ENCODE data around the gene BCAR1. TPM values are rescaled to one million over a fixed set of nuclear protein-coding genes. Genes with fewer than 3 reads are reported as not detected.
"Not testable (repeated sequence)": the region's sequence is repeated elsewhere in the genome, so short reads cannot be mapped to it uniquely, and the experiment has no call there.

The BCAR1 gene
- total and polyA plus RNA-seq, 12 donors = 54.6 to 85.2 (median 71.3) TPM

- intact Hi-C loops (cut with DNase I) = no loop called here
- Histone ChIP-seq H3K4me3 (no peak overlapping the region), H3K4me1 (peaks cover 0 to 22% (median 9%) of the 10 kb centered on the region in 9 donors), H3K27ac (no peak overlapping the region), H3K27me3 (peaks cover 0 to 43% (median 0%) of the 10 kb centered on the region in 7 donors), H3K36me3 (no peaks in the 10 kb centered on the region), H3K9me3 (no peaks in the 10 kb centered on the region)
- WGBS, 2 donors = 43 to 46% methylated on average over 12 of the region's 12 CpGs
- ATAC-seq (no peak), DNase-seq (no peak)
- no peak for TF ChIP-seq CTCF (IDR thresholded peaks at IDR 0.05)
Measured at GRCh38 chr16:75272097-75272551, 20.7 kb upstream of the BCAR1 start.

- Histone ChIP-seq H3K27ac (no peak overlapping the region), H3K9me3 (no peaks in the 10 kb centered on the region), H3K27me3 (peaks cover 0 to 48% (median 0%) of the 10 kb centered on the region in 7 donors), H3K36me3 (no peaks in the 10 kb centered on the region), H3K4me3 (no peak overlapping the region), H3K4me1 (peaks cover under 1 to 27% (median 13%) of the 10 kb centered on the region in 9 donors)
- intact Hi-C loops (cut with DNase I) = no loop called here
- WGBS, 2 donors = 68 to 75% methylated on average over 6 of the region's 6 CpGs
- ATAC-seq (no peak), DNase-seq (no peak)
- TF ChIP-seq CTCF (IDR thresholded peaks at IDR 0.05) = no peak
Measured at GRCh38 chr16:75271441-75272096, 20.1 kb upstream of the BCAR1 start.

- H3K4me3 ChIP-seq, ATAC-seq, H3K36me3 ChIP-seq, DNase-seq, H3K27ac ChIP-seq, H3K9me3 ChIP-seq: not testable (repeated sequence)
- Histone ChIP-seq H3K4me1 (peaks cover 7 to 41% (median 23%) of the 10 kb centered on the region in 9 donors), H3K27me3 (peaks cover 0 to 65% (median 0%) of the 10 kb centered on the region in 7 donors)
- WGBS, 2 donors = 63 to 84% methylated on average over 9 of the region's 9 CpGs
- intact Hi-C loops (cut with DNase I) = loop anchor here in 2 of 10 donors (5.0 kb wide), 2 partner anchors 33 to 38 kb away; no protein-coding TSS in a partner anchor
Measured at GRCh38 chr16:75269358-75269757, 17.9 kb upstream of the BCAR1 start.

- Histone ChIP-seq H3K4me1 (peaks cover 23 to 57% (median 39%) of the 10 kb centered on the region in 9 donors), H3K4me3 (no peak overlapping the region), H3K36me3 (peaks cover 0 to 6% (median 0%) of the 10 kb centered on the region in 9 donors), H3K27ac (peak overlapping the region in 8 of 10 donors; percentile 32 to 79 (median 64)), H3K9me3 (no peaks in the 10 kb centered on the region), H3K27me3 (peaks cover 0 to 69% (median 0%) of the 10 kb centered on the region in 7 donors)
- intact Hi-C loops (cut with DNase I) = loop anchor here in 2 of 10 donors (5.0 kb wide), 2 partner anchors 35 to 40 kb away; no protein-coding TSS in a partner anchor
- peak; percentile 77 to 80 for DNase-seq
- peak; percentile 32 to 84 (median 59) for ATAC-seq
- 44 to 64% methylated on average over 10 of the region's 10 CpGs for WGBS, 2 donors
- no peak for TF ChIP-seq CTCF (IDR thresholded peaks at IDR 0.05)
Measured at GRCh38 chr16:75267631-75268264, 16.3 kb upstream of the BCAR1 start.
